Stomach (tissue), 19 donors: ENCODE measurements around the gene SPHK2. TPM values are rescaled to one million over a fixed set of nuclear protein-coding genes. Genes with fewer than 3 reads are reported as not detected.

Experiments used
- DNase-seq, 2 donors: peaks; one replicate each; pipeline versions ENCODE4 v3.0.0 to v3.0.0-alpha.2; 2013 to 2019
- H3K27ac ChIP-seq, 5 donors: fragments of 200-600 bp in 4 of 5; sonication (generic) in 4 of 5; one replicate each; pipeline ENCODE4 v1.5.1; 2013 to 2019; ENCODE audit warnings: mild to moderate bottlenecking in 1 of 5, moderate library complexity in 1 of 5
- H3K27me3 ChIP-seq, 3 donors: fragments of 200-600 bp; sonication (generic); one replicate each; pipeline ENCODE4 v1.5.1; 2017 to 2019; ENCODE audit warnings: mixed run types in 1 of 3
- H3K36me3 ChIP-seq, 4 donors: fragments of 200-600 bp; sonication (generic); 1 replicate in 3 of 4; 2 replicates in 1 of 4; pipeline ENCODE4 v1.5.1; 2016 to 2019
- H3K4me1 ChIP-seq, 4 donors: fragments of 200-600 bp; sonication (generic); one replicate each; pipeline ENCODE4 v1.5.1; 2016 to 2019
- H3K4me3 ChIP-seq, 4 donors: fragments of 200-600 bp; sonication (generic) in 3 of 4; one replicate each; pipeline ENCODE4 v1.5.1; 2016 to 2019; ENCODE audit warnings: mild to moderate bottlenecking in 1 of 4
- H3K9me3 ChIP-seq, 4 donors: fragments of 200-600 bp; sonication (generic); one replicate each; pipeline ENCODE4 v1.5.1; 2016 to 2019
- CTCF ChIP-seq, 7 experiments: fragments of 450-650 bp in 4 of 7; fragments of 200-600 bp in 3 of 7; sonication (generic) in 3 of 7; IDR thresholded peaks; one replicate each; pipeline ENCODE4 v1.5.1; 2016 to 2019; ENCODE audit warnings: antibody characterized with exemption in 7 of 7, control low read depth in 2 of 7, mild to moderate bottlenecking in 1 of 7
- EP300 ChIP-seq: sonication (generic); formaldehyde crosslinking; IDR thresholded peaks from one replicate; pipeline ENCODE4 v1.6.1; 2017; ENCODE audit warnings: antibody characterized with exemption
- POLR2A ChIP-seq, 4 donors: fragments of 450-650 bp; IDR thresholded peaks; one replicate each; pipeline ENCODE4 v1.6.1; 2016; ENCODE audit warnings: antibody characterized with exemption in 4 of 4, control low read depth in 2 of 4, mild to moderate bottlenecking in 1 of 4, moderate library complexity in 1 of 4
- POLR2AphosphoS5 ChIP-seq, 3 donors: sonication (generic); formaldehyde crosslinking; IDR thresholded peaks; one replicate each; pipeline ENCODE4 v1.6.1; 2016; ENCODE audit warnings: antibody characterized with exemption in 3 of 3
- WGBS, 5 donors: extraction: QIAGEN DNeasy Blood & Tissue Kit in 3 of 5; methylation state at CpG; one replicate each; pipeline versions ENCODE4 v1.1.5 to v1.1.7; 2013 to 2018; 5-methylcytosine and 5-hydroxymethylcytosine counted together
- intact Hi-C: fragments of 100-400 bp; cut with DNase I; formaldehyde crosslinking; loops from one replicate; pipeline ENCODE4 v1.15.1; 2023; ENCODE audit warnings: low total_unique reads
- long read RNA-seq, 10 donors: transcript quantifications; one replicate each; lab custom pipeline, GENCODE V29; 2026
- polyA plus RNA-seq, 3 donors: library from polyadenylated mRNA; stranded (reverse); fragments of 200-250 nt; gene quantifications; one replicate each; pipeline ENCODE4 v1.2.3, GENCODE V29; 2013
- total RNA-seq, 5 donors: library from RNA; depleted of rRNA; stranded (reverse); fragments of >200 nt; gene quantifications; one replicate each; pipeline versions ENCODE4 v1.1.0 to v1.2.3, GENCODE V29; 2014 to 2016
- donor health status: healthy with polysubstance abuse.
- donor health status: Bipolar disorder and iron deficiency.
- donor health status: healthy.

The SPHK2 gene
- total RNA-seq: 100 to 1,000 TPM in 1 of 5 donors, 10 to 100 TPM in 4; 10.6 to 156 (median 19.2) TPM
- 10 to 100 TPM in 2 of 3 donors, 1 to 10 TPM in 1; 9.4 to 20.5 (median 19.9) TPM for polyA plus RNA-seq
- long read RNA-seq, donor 1, partial matches to known transcripts: 0 of 1 reads
- long read RNA-seq, donor 1, other reads (novel, unspliced or antisense): 0 of 1 reads
- long read RNA-seq, donor 2, partial matches to known transcripts: 0 of 2 reads
- long read RNA-seq, donor 2, other reads (novel, unspliced or antisense): 0 of 2 reads
- long read RNA-seq, donor 3, partial matches to known transcripts: 11 of 11 reads
- long read RNA-seq, donor 3, other reads (novel, unspliced or antisense): 0 of 11 reads
- long read RNA-seq, donor 4: 0 reads
- long read RNA-seq, donor 5: 0 reads
- long read RNA-seq, donor 6, partial matches to known transcripts: 0 of 5 reads
- long read RNA-seq, donor 6, other reads (novel, unspliced or antisense): 0 of 5 reads
- long read RNA-seq, donor 7, partial matches to known transcripts: 0 of 4 reads
- long read RNA-seq, donor 7, other reads (novel, unspliced or antisense): 0 of 4 reads
- long read RNA-seq, donor 8, partial matches to known transcripts: 0 of 2 reads
- long read RNA-seq, donor 8, other reads (novel, unspliced or antisense): 0 of 2 reads
- long read RNA-seq, donor 9, partial matches to known transcripts: 0 of 3 reads
- long read RNA-seq, donor 9, other reads (novel, unspliced or antisense): 0 of 3 reads
- long read RNA-seq, donor 10, partial matches to known transcripts: 0 of 1 reads
- long read RNA-seq, donor 10, other reads (novel, unspliced or antisense): 0 of 1 reads

DNA sequence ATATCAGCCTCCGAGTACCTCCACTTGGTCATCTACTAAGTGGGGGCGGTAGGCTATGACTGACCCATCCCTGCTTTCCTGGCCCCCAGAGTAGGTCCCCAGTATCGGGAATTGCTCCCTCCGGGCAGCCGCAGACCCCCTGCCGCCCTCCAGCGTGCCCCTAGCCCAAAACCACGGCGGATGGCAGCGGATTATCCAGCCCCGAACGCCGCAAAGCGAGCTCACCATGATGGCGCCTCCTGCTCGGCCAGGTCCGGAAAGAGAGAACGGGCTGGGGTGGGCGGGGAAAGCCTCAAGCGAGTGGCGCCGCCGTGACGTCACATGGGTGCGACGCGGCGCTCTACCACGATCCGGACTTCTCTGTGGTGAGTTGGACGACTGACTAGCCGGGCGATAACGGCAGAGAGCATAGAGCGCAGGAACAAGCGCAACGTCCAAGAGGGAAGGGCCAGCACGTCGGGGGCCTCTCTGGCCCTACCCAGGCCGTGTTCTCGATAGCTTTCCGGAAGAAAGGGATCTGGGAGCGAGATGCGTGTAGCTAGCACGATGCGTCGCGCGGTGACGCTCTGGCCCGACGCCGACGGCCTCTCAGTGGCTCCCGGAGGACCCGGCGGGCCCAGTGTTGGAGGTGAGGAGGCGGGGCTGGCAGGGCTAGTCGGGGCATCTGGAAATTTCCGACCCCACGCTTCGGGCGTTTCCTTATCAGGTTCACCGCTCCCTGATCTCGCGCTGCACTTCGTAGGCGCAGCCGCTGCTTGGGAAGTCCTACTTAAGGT is at the start of gene SPHK2, which contains the start of gene RPL18:
SPHK2 (plus strand) TSS at position 591 of the 776 bp plus-strand sequence. CDS start 1,009 bp downstream, outside the sequence.
RPL18 (minus strand) TSS at position 263 of the 776 bp plus-strand sequence; CDS start at position 228, 35 bp downstream.
- Histone ChIP-seq H3K4me3 (peak within 1 kb of the TSS; percentile 72 to 93 (median 90)), H3K9me3 (no peaks in the 10 kb centered on the region), H3K4me1 (peaks cover 50 to 76% (median 61%) of the 10 kb centered on the region in 4 donors), H3K27ac (peak within 1 kb of the TSS; percentile 82 to 94 (median 93)), H3K27me3 (no peaks in the 10 kb centered on the region), H3K36me3 (peaks cover 24 to 32% (median 30%) of the 10 kb centered on the region in 4 donors)
- TF ChIP-seq CTCF (IDR thresholded peaks at IDR 0.05): no peak
- TF ChIP-seq POLR2A (IDR thresholded peaks at IDR 0.05): peak in 2 of 4 donors; percentile 70 to 73
- peak; percentile 92 to 99 (median 97) for TF ChIP-seq POLR2AphosphoS5 (IDR thresholded peaks at IDR 0.05)
- no peak for TF ChIP-seq EP300
- intact Hi-C loops: no loop called here
- peak; percentile 97 to 100 for DNase-seq
- WGBS, 5 donors: 0 to 1% (median 0%) methylated on average over 37 to 69 of the region's 69 CpGs

- no peaks in the 10 kb centered on the region for H3K36me3 ChIP-seq
- DNase-seq: peak in 1 of 2 donors; percentile 36
- no peak for TF ChIP-seq POLR2A (IDR thresholded peaks at IDR 0.05)
- TF ChIP-seq CTCF (IDR thresholded peaks at IDR 0.05): no peak
- TF ChIP-seq EP300: no peak
- TF ChIP-seq POLR2AphosphoS5 (IDR thresholded peaks at IDR 0.05): no peak
- intact Hi-C loops: no loop called here
- WGBS, 5 donors: 39 to 50% (median 48%) methylated on average over 11 of the region's 11 CpGs
- H3K4me1 ChIP-seq: peaks cover 20 to 62% (median 44%) of the 10 kb centered on the region in 4 donors
- no peaks in the 10 kb centered on the region for H3K9me3 ChIP-seq
- peak overlapping the region; percentile 9 to 70 (median 32) for H3K27ac ChIP-seq
- H3K27me3 ChIP-seq: no peaks in the 10 kb centered on the region
- no peak overlapping the region for H3K4me3 ChIP-seq
Measured at GRCh38 chr19:48569814-48570213, 49.5 kb upstream of the SPHK2 start.

DNA sequence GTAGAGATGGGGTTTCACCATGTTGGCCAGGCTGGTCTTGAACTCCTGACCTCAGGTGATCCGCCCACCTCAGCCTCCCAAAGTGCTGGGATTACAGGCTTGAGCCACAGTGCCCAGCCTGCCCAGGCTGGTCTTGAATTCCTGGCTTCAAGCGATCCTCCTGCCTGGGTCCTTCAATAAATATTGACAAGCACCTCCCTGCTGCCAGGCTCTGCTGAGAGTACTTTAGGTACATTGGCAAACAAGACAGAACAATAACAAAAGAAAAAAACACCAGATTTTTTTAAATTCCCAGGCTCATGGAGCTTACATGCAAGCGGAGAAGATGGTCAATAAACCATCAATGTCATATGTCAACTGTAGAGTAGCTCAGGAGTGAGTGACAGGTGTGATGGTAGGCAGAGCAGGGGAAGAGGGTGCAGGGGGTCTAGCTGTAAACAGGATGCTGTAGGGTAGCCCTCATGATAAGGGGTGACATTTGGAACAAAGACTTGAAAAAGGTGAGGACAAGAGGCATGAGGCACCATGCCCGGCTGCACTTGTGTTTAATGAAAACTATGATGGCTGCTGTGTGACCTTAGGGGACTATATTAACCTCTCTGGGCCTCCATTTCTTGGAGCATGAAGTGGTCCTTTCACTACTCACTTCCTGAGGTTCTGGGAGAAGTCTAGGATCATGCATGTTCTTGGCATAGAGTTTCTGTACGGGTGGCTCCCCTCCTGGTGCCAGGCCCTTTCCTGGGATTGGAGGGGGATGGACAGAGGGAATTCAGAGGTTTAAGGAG is 47.7 kb upstream of the SPHK2 start:
- H3K27me3 ChIP-seq: no peaks in the 10 kb centered on the region
- peak overlapping the region; percentile 43 to 70 (median 52) for H3K27ac ChIP-seq
- intact Hi-C loops: no loop called here
- peak; percentile 50 to 83 for DNase-seq
- WGBS, 5 donors: 22 to 60% (median 39%) methylated on average over 5 of the region's 5 CpGs
- no peak overlapping the region for H3K4me3 ChIP-seq
- H3K4me1 ChIP-seq: peaks cover 20 to 62% (median 44%) of the 10 kb centered on the region in 4 donors
- H3K9me3 ChIP-seq: no peaks in the 10 kb centered on the region
- no peaks in the 10 kb centered on the region for H3K36me3 ChIP-seq
- TF ChIP-seq CTCF (IDR thresholded peaks at IDR 0.05) (no peak), POLR2AphosphoS5 (IDR thresholded peaks at IDR 0.05) (peak in 1 of 3 donors; percentile 35)
